Lower lobe of right lung (tissue), 2 donors: ENCODE measurements around the gene PTPN2. TPM values are rescaled to one million over a fixed set of nuclear protein-coding genes. Genes with fewer than 3 reads are reported as not detected.

Experiments used
- ATAC-seq, 2 donors: fragments of 200-7000 bp; cut with Tn5 transposase; one replicate each; pipeline ENCODE4 v1.9.1; 2020 to 2022; ENCODE audit warnings: mild to moderate bottlenecking in 2 of 2, moderate library complexity in 2 of 2
- DNase-seq: peaks from one replicate; pipeline ENCODE4 v3.0.0-alpha.2; 2020
- H3K27ac ChIP-seq: fragments of 200-600 bp; one replicate; pipeline ENCODE4 v1.8.0; 2022
- H3K27me3 ChIP-seq: fragments of 200-600 bp; one replicate; pipeline ENCODE4 v1.8.0; 2022; ENCODE audit warnings: low read depth
- H3K36me3 ChIP-seq: fragments of 200-600 bp; one replicate; pipeline ENCODE4 v1.8.0; 2022; ENCODE audit warnings: mild to moderate bottlenecking
- H3K4me1 ChIP-seq: fragments of 200-600 bp; one replicate; pipeline ENCODE4 v1.8.0; 2022
- H3K4me3 ChIP-seq: fragments of 200-600 bp; one replicate; pipeline ENCODE4 v1.8.0; 2022; ENCODE audit warnings: mild to moderate bottlenecking
- H3K9me3 ChIP-seq: fragments of 200-600 bp; one replicate; pipeline ENCODE4 v1.8.0; 2022
- CTCF ChIP-seq: fragments of 200-600 bp; IDR thresholded peaks from one replicate; pipeline ENCODE4 v1.8.0; 2022; ENCODE audit warnings: antibody characterized with exemption, mild to moderate bottlenecking
- intact Hi-C: fragments of 100-400 bp; cut with DNase I; formaldehyde crosslinking; loops from one replicate; pipeline ENCODE4 v1.11.0; 2022
- total RNA-seq: library from RNA; stranded (reverse); fragmentation: NEBNext Ultra II Directional; extraction: Animal tissue kit (Norgen Biotek cat#: 25700); gene quantifications from one replicate; pipeline ENCODE4 v1.2.1, GENCODE V29; 2021
- donor health status: DM: no; HTN: yes; CAD: no; lungs with severe emphysema.

Gene PTPN2
- total RNA-seq, 1 donor from 2014 or later, result 52.6 TPM

- DNase-seq (no peak), ATAC-seq (no peak)
- Histone ChIP-seq H3K4me1 (peaks cover 10% of the 10 kb centered on the region), H3K4me3 (no peak overlapping the region), H3K36me3 (no peaks in the 10 kb centered on the region), H3K27me3 (no peaks in the 10 kb centered on the region), H3K9me3 (no peaks in the 10 kb centered on the region), H3K27ac (no peak overlapping the region)
- intact Hi-C loops, result no loop called here
- TF ChIP-seq CTCF, result no peak
Observed at GRCh38 chr18:12848405-12848804, 35.6 kb downstream of the PTPN2 start.

DNA sequence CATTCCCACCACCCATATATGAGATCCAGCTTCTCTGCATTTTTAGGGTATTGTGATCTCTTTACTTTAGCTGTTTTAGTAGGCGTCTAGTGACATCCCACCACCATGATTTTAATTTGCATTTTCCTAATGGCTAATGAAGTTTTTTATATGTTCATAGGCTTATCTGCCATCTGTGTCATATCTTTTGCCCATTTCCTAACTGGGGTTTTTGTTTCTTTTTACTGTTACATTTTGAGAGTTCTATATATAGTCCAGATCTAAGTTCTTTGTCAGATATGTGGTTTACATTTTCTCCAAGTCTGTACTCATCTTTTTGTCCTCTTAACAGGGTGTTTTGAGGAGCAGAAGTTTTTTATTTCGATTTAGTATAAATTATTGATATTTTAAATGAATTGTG lies 39.6 kb downstream of the PTPN2 start:
- Histone ChIP-seq H3K4me1 (peaks cover 31% of the 10 kb centered on the region), H3K36me3 (no peaks in the 10 kb centered on the region), H3K27me3 (no peaks in the 10 kb centered on the region), H3K4me3 (no peak overlapping the region), H3K9me3 (no peaks in the 10 kb centered on the region), H3K27ac (no peak overlapping the region)
- ATAC-seq (no peak), DNase-seq (no peak)
- intact Hi-C loops, result no loop called here
- no peak for TF ChIP-seq CTCF

DNA sequence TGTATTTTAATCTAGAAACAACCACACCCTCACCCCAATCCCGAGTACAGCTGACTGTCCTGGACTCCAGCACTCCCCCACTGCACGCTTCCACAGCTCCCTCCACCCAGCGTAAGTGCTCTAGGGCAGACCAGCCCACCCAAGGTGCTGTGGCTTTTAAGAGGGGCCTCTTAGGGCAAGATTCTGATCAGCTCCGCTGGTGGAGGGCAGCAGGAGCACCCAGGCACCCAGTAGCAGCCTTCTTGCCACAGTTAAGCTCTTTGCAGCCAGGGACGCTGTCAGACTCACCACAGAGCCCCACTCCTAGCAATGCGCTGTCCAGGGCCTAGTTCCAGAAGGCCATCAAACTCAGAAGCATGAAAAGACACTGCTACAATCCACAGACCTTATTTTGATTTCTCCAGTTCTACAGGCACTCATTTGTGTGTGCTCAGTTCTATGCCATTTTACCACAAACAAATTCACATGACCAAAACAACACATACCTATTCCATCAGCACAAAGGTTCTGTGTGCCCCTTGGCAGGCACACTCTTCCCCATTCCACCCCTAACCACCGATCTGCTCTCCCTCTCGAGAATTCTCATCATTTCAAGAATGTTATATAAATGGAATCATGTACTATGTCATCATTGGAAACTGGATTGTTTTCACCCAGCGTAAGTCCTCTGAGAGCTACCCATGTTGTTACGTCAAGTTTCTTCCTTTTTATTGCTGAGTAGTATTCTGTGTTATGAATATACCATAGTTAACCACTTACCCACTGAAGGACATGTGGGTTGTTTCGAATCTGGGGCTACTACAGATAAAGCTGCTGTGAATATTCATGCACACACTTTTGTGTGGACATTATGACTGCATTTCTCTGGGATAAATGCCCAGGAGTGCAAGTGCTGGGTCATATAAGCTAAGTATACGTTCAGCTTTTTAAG lies 40.4 kb downstream of the PTPN2 start:
- Histone ChIP-seq H3K9me3 (no peaks in the 10 kb centered on the region), H3K4me1 (peaks cover 37% of the 10 kb centered on the region), H3K27ac (no peak overlapping the region), H3K36me3 (no peaks in the 10 kb centered on the region), H3K4me3 (no peak overlapping the region), H3K27me3 (no peaks in the 10 kb centered on the region)
- DNase-seq (no peak), ATAC-seq (peak in 1 of 2 donors; percentile 20)
- intact Hi-C loops, result no loop called here
- no peak for TF ChIP-seq CTCF

- Histone ChIP-seq H3K4me1 (peaks cover 46% of the 10 kb centered on the region), H3K36me3 (no peaks in the 10 kb centered on the region), H3K9me3 (no peaks in the 10 kb centered on the region), H3K27me3 (no peaks in the 10 kb centered on the region), H3K4me3 (no peak overlapping the region), H3K27ac (no peak overlapping the region)
- TF ChIP-seq CTCF, result no peak
- intact Hi-C loops, result no loop called here
- ATAC-seq, result no peak
- no peak for DNase-seq
Observed at GRCh38 chr18:12842459-12843380, 41.3 kb downstream of the PTPN2 start.

DNA sequence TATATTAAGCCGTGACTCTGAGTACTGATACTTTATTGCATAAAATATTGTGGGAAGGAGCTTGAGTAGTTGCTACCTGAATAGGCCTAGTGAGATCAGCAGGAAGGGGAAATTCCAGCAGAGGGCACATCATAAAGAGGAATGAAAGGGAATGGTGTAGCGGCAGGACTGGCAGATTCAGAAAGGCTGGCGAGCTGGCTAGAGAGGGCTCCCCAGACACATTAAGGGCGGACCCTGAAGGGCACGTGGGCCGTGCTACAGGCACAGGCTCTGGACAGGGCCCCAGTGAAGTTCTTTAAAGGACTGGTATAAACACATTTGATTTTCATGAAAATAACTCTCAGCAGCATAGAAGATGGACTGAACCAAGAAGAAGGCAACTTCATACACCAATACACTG lies 43.0 kb downstream of the PTPN2 start:
- H3K9me3 ChIP-seq, result no peaks in the 10 kb centered on the region
- intact Hi-C loops, result no loop called here
- no peaks in the 10 kb centered on the region for H3K27me3 ChIP-seq
- no peak for ATAC-seq
- H3K4me3 ChIP-seq, result no peak overlapping the region
- no peak for DNase-seq
- peaks cover 4% of the 10 kb centered on the region for H3K36me3 ChIP-seq
- H3K27ac ChIP-seq, result no peak overlapping the region
- peaks cover 56% of the 10 kb centered on the region for H3K4me1 ChIP-seq
- TF ChIP-seq CTCF, result no peak
